ENCODE measurements around the gene ALDH6A1. TPM values are rescaled to one million over a fixed set of nuclear protein-coding genes. Genes with fewer than 3 reads are reported as not detected.

The ALDH6A1 gene
- total and polyA plus RNA-seq, 9 donors = 28.6 to 78.1 (median 50.3) TPM

GRCh38 chr14:74081491-74081890, 2.8 kb downstream of the ALDH6A1 start:
- Histone ChIP-seq H3K4me3 (no peak overlapping the region), H3K36me3 (no peaks in the 10 kb centered on the region), H3K27me3 (no peaks in the 10 kb centered on the region), H3K27ac (no peak overlapping the region), H3K9me3 (no peaks in the 10 kb centered on the region), H3K4me1 (ENCODE audit: insufficient read depth) (peaks cover 7% of the 10 kb centered on the region)
- WGBS, 3 donors = 92 to 94% (median 94%) methylated on average over 3 of the region's 3 CpGs
- TF ChIP-seq POLR2A (IDR thresholded peaks at IDR 0.05) = no peak
- no peak for TF ChIP-seq CTCF (IDR thresholded peaks at IDR 0.05)
- no peak for TF ChIP-seq EP300 (IDR thresholded peaks at IDR 0.05)
- DNase-seq = no peak
- intact Hi-C loops (cut with DNase I) = no loop called here

GRCh38 chr14:74080820-74081460, 3.3 kb downstream of the ALDH6A1 start:
- no peak overlapping the region for H3K4me3 ChIP-seq
- WGBS, 3 donors = 63 to 65% (median 63%) methylated on average over 4 of the region's 4 CpGs
- no peaks in the 10 kb centered on the region for H3K9me3 ChIP-seq
- H3K36me3 ChIP-seq = no peaks in the 10 kb centered on the region
- H3K27me3 ChIP-seq = no peaks in the 10 kb centered on the region
- H3K4me1 ChIP-seq (ENCODE audit: insufficient read depth) = peaks cover 6% of the 10 kb centered on the region
- DNase-seq = no peak
- TF ChIP-seq POLR2A (IDR thresholded peaks at IDR 0.05) (no peak), EP300 (IDR thresholded peaks at IDR 0.05) (no peak), CTCF (IDR thresholded peaks at IDR 0.05) (no peak)
- intact Hi-C loops (cut with DNase I) = no loop called here
- no peak overlapping the region for H3K27ac ChIP-seq

- H3K27ac ChIP-seq = no peak overlapping the region
- intact Hi-C loops (cut with DNase I) = no loop called here
- no peaks in the 10 kb centered on the region for H3K36me3 ChIP-seq
- DNase-seq = no peak
- TF ChIP-seq EP300 (IDR thresholded peaks at IDR 0.05) (no peak), POLR2A (IDR thresholded peaks at IDR 0.05) (no peak), CTCF (IDR thresholded peaks at IDR 0.05) (no peak)
- H3K27me3 ChIP-seq = no peaks in the 10 kb centered on the region
- H3K4me1 ChIP-seq (ENCODE audit: insufficient read depth) = peaks cover 2% of the 10 kb centered on the region
- H3K9me3 ChIP-seq = no peaks in the 10 kb centered on the region
- 30 to 75% (median 74%) methylated on average over 1 of the region's 1 CpG for WGBS, 3 donors
- no peak overlapping the region for H3K4me3 ChIP-seq
Observed at GRCh38 chr14:74077401-74077800, 6.9 kb downstream of the ALDH6A1 start.

- no peaks in the 10 kb centered on the region for H3K36me3 ChIP-seq
- H3K4me3 ChIP-seq = no peak overlapping the region
- 37 to 53% (median 39%) methylated on average over 3 of the region's 3 CpGs for WGBS, 3 donors
- no peak for DNase-seq
- H3K9me3 ChIP-seq = no peaks in the 10 kb centered on the region
- H3K27me3 ChIP-seq = no peaks in the 10 kb centered on the region
- H3K4me1 ChIP-seq (ENCODE audit: insufficient read depth) = no peaks in the 10 kb centered on the region
- H3K27ac ChIP-seq = no peak overlapping the region
- TF ChIP-seq CTCF (IDR thresholded peaks at IDR 0.05) = no peak
- no peak for TF ChIP-seq POLR2A (IDR thresholded peaks at IDR 0.05)
- TF ChIP-seq EP300 (IDR thresholded peaks at IDR 0.05) = no peak
- intact Hi-C loops (cut with DNase I) = no loop called here
Observed at GRCh38 chr14:74065746-74066575, 18.3 kb downstream of the ALDH6A1 start.
